H1 (cell line): ENCODE data around the gene CYTH1. TPM values are rescaled to one million over a fixed set of nuclear protein-coding genes. Genes with fewer than 3 reads are reported as not detected.
A peak's percentile ranks its signal among the peaks of the same experiment; 100 is the strongest.

ENCODE experiments used
- CTCF ChIA-PET: fragments of 300-600 bp; sonication (Branson Sonifier 250); formaldehyde crosslinking; loops from one replicate; lab custom pipeline; 2021; ENCODE audit not compliant: partially characterized antibody; lab: Charles Lee
- POLR2A ChIA-PET: fragments of 300-600 bp; sonication (Branson Sonifier 250); formaldehyde crosslinking; loops from one replicate; lab custom pipeline; 2021; ENCODE audit warnings: inconsistent platforms; ENCODE audit not compliant: partially characterized antibody; lab: Charles Lee
- DNase-seq, 2 experiments: peaks; one replicate each; pipeline versions ENCODE4 v3.0.0 to v3.0.0-alpha.2; 2010 to 2022; ENCODE audit warnings: low spot score in 2 of 2, low read depth in 1 of 2, mixed read lengths in 1 of 2
- FAIRE-seq: peaks from 2 replicates; lab custom pipeline; 2011; peaks lifted over from hg19 to GRCh38; lab: Jason Lieb, UNC
- H2AFZ ChIP-seq: 2 replicates; pipeline ENCODE4 v1.8.1; 2012; ENCODE audit warnings: low read length, inconsistent platforms
- H2AK5ac ChIP-seq: 2 replicates; pipeline ENCODE4 v1.6.1; 2013; ENCODE audit warnings: low read depth, low read length
- H2BK120ac ChIP-seq: replicated peaks from 2 replicates; pipeline ENCODE3; 2013; ENCODE audit warnings: low read depth, low read length, inconsistent platforms
- H2BK12ac ChIP-seq: 2 replicates; pipeline ENCODE4 v1.6.1; 2013; ENCODE audit warnings: low read depth, low read length
- H2BK15ac ChIP-seq: 2 replicates; pipeline ENCODE4 v1.6.1; 2013; ENCODE audit warnings: low read length
- H2BK20ac ChIP-seq: 2 replicates; pipeline ENCODE4 v1.6.1; 2013; ENCODE audit warnings: low read length
- H2BK5ac ChIP-seq: 2 replicates; pipeline ENCODE4 v1.6.1; 2013; ENCODE audit warnings: low read depth, low read length
- H3K14ac ChIP-seq: 2 replicates; pipeline ENCODE4 v1.6.1; 2013; ENCODE audit warnings: inconsistent platforms; ENCODE audit not compliant: insufficient read length
- H3K18ac ChIP-seq: 2 replicates; pipeline ENCODE4 v1.6.1; 2013; ENCODE audit warnings: low read length; ENCODE audit errors: extremely low read depth
- H3K23ac ChIP-seq: 2 replicates; pipeline ENCODE4 v1.6.1; 2013; ENCODE audit warnings: inconsistent platforms; ENCODE audit not compliant: insufficient read length
- H3K23me2 ChIP-seq: 2 replicates; pipeline ENCODE4 v1.6.1; 2013; ENCODE audit warnings: low read depth, low read length
- H3K27ac ChIP-seq: 2 replicates; pipeline ENCODE4 v1.6.1; 2011; ENCODE audit warnings: low read depth, low read length, inconsistent platforms
- H3K27me3 ChIP-seq, 4 experiments: replicated peaks in 1 of 4; 1 replicate in 1 of 4; 2 replicates in 3 of 4; pipeline versions ENCODE4 v1.6.1 to v1.8.1; 2011 to 2013; ENCODE audit warnings: low read length in 3 of 4, mild to moderate bottlenecking in 3 of 4, inconsistent platforms in 2 of 4, mixed read lengths in 2 of 4, moderate library complexity in 1 of 4; ENCODE audit not compliant: control insufficient read depth in 3 of 4, insufficient read depth in 3 of 4; ENCODE audit errors: extremely low read depth in 1 of 4
- H3K36me3 ChIP-seq, 4 experiments: 2 replicates each; pipeline versions ENCODE4 v1.6.1 to v1.8.1; 2011 to 2013; ENCODE audit warnings: mild to moderate bottlenecking in 4 of 4, low read length in 3 of 4, moderate library complexity in 2 of 4, control low read depth in 1 of 4, inconsistent platforms in 1 of 4; ENCODE audit not compliant: insufficient read depth in 4 of 4, control insufficient read depth in 2 of 4
- H3K4ac ChIP-seq: replicated peaks from 2 replicates; pipeline ENCODE3; 2013; ENCODE audit warnings: low read length, low read depth, mixed read lengths, inconsistent platforms; ENCODE audit not compliant: insufficient read length
- H3K4me1 ChIP-seq, 4 experiments: replicated peaks in 1 of 4; 1 replicate in 1 of 4; 2 replicates in 3 of 4; pipeline versions ENCODE4 v1.6.1 to v1.8.1; 2011 to 2013; ENCODE audit warnings: low read length in 3 of 4, inconsistent platforms in 2 of 4, mixed read lengths in 1 of 4; ENCODE audit not compliant: insufficient read depth in 4 of 4, control insufficient read depth in 3 of 4
- H3K4me2 ChIP-seq, 2 experiments: 2 replicates each; pipeline versions ENCODE4 v1.6.1 to v1.8.1; 2011 to 2013; ENCODE audit warnings: low read depth in 2 of 2, low read length in 2 of 2, control low read depth in 1 of 2, inconsistent platforms in 1 of 2, mild to moderate bottlenecking in 1 of 2; ENCODE audit not compliant: insufficient read depth in 1 of 2
- H3K4me3 ChIP-seq, 4 experiments: fragments of 200-600, 300-600 bp in 1 of 4; sonication (generic), shearing (Covaris generic), sonication (Bioruptor Twin) in 1 of 4; 2 replicates each; pipeline versions ENCODE4 v1.5.1 to v1.8.1; 2011 to 2016; ENCODE audit warnings: low read length in 4 of 4, low read depth in 3 of 4, control low read depth in 2 of 4, inconsistent platforms in 2 of 4, mild to moderate bottlenecking in 2 of 4, mixed read lengths in 1 of 4, moderate library complexity in 1 of 4; ENCODE audit not compliant: insufficient read depth in 2 of 4; ENCODE audit errors: extremely low read depth in 1 of 4
- H3K56ac ChIP-seq: replicated peaks from 2 replicates; pipeline ENCODE3; 2013; ENCODE audit warnings: low read depth, mild to moderate bottlenecking, mixed read lengths, low read length, inconsistent platforms; ENCODE audit not compliant: insufficient read length
- H3K79me1 ChIP-seq: 2 replicates; pipeline ENCODE4 v1.6.1; 2013; ENCODE audit warnings: low read depth, low read length, control low read depth
- H3K79me2 ChIP-seq, 2 experiments: 2 replicates each; pipeline versions ENCODE4 v1.6.1 to v1.8.1; 2012 to 2013; ENCODE audit warnings: low read length in 2 of 2, mild to moderate bottlenecking in 2 of 2, inconsistent platforms in 1 of 2; ENCODE audit not compliant: insufficient read depth in 2 of 2, control insufficient read depth in 1 of 2
- H3K9ac ChIP-seq, 4 experiments: replicated peaks in 1 of 4; 1 replicate in 1 of 4; 2 replicates in 3 of 4; pipeline versions ENCODE4 v1.6.1 to v1.8.1; 2011 to 2013; ENCODE audit warnings: low read depth in 3 of 4, low read length in 3 of 4, control low read depth in 2 of 4, mild to moderate bottlenecking in 2 of 4, moderate library complexity in 2 of 4, inconsistent platforms in 1 of 4; ENCODE audit errors: extremely low read depth in 1 of 4
- H3K9me3 ChIP-seq, 2 experiments: 2 replicates each; pipeline versions ENCODE4 v1.6.1 to v1.8.1; 2012 to 2013; ENCODE audit warnings: mild to moderate bottlenecking in 2 of 2, moderate library complexity in 2 of 2, control low read depth in 1 of 2, inconsistent platforms in 1 of 2, low read depth in 1 of 2, low read length in 1 of 2, mixed read lengths in 1 of 2; ENCODE audit not compliant: insufficient read depth in 2 of 2
- H4K20me1 ChIP-seq, 2 experiments: replicated peaks in 1 of 2; 2 replicates each; pipeline versions ENCODE3 to v1.8.1; 2011 to 2013; ENCODE audit warnings: inconsistent platforms in 2 of 2, low read length in 2 of 2, mild to moderate bottlenecking in 1 of 2; ENCODE audit not compliant: insufficient read depth in 2 of 2, control insufficient read depth in 1 of 2
- H4K5ac ChIP-seq: 2 replicates; pipeline ENCODE4 v1.6.1; 2013; ENCODE audit warnings: low read length, low read depth, mixed read lengths, inconsistent platforms; ENCODE audit not compliant: insufficient read length
- H4K8ac ChIP-seq: 2 replicates; pipeline ENCODE4 v1.8.0; 2013; ENCODE audit warnings: mild to moderate bottlenecking, moderate library complexity, low read length, inconsistent platforms; ENCODE audit not compliant: insufficient read depth; ENCODE audit errors: extremely low read depth
- H4K91ac ChIP-seq: replicated peaks from 2 replicates; pipeline ENCODE3; 2013; ENCODE audit warnings: low read length, mixed read lengths, inconsistent platforms; ENCODE audit not compliant: insufficient read length
- CHD2 ChIP-seq: IDR thresholded peaks from 2 replicates; pipeline ENCODE4 v1.6.1; 2012; ENCODE audit warnings: low read length, improper control_type of control experiment
- GTF2F1 ChIP-seq: IDR thresholded peaks from 2 replicates; pipeline ENCODE4 v1.6.1; 2012; ENCODE audit warnings: low read depth, low read length, improper control_type of control experiment, borderline replicate concordance
- POLR2A ChIP-seq, 2 experiments: IDR thresholded peaks; 1 replicate in 1 of 2; 2 replicates in 1 of 2; pipeline ENCODE4 v1.6.1; 2011; ENCODE audit warnings: low read depth in 2 of 2, low read length in 2 of 2, mild to moderate bottlenecking in 2 of 2; ENCODE audit errors: control extremely low read depth in 1 of 2
- RFX5 ChIP-seq: IDR thresholded peaks from 2 replicates; pipeline ENCODE4 v1.6.1; 2011; ENCODE audit warnings: low read depth, low read length, improper control_type of control experiment, borderline replicate concordance
- RNF2 ChIP-seq: fragments of 200-900, 300-1000 bp; sonication (generic); IDR thresholded peaks from 2 replicates; pipeline ENCODE4 v1.7.1; 2016; ENCODE audit warnings: borderline replicate concordance, low read depth, mild to moderate bottlenecking, antibody characterized with exemption, low read length; ENCODE audit not compliant: poor library complexity, severe bottlenecking; ENCODE audit errors: missing control alignments
- SAP30 ChIP-seq: fragments of 300-600 bp; sonication (generic); IDR thresholded peaks from 2 replicates; pipeline ENCODE4 v1.7.1; 2012; ENCODE audit warnings: low read length, moderate library complexity, mild to moderate bottlenecking, inconsistent platforms; ENCODE audit not compliant: insufficient read depth, insufficient replicate concordance
- SP1 ChIP-seq: IDR thresholded peaks from 2 replicates; pipeline ENCODE4 v1.6.1; 2011; ENCODE audit warnings: low read depth, low read length
- TAF7 ChIP-seq: optimal IDR thresholded peaks from 2 replicates; pipeline ENCODE3; 2011; ENCODE audit warnings: low read depth, mild to moderate bottlenecking, inconsistent platforms, low read length, moderate library complexity, borderline replicate concordance
- WGBS, 2 experiments: shearing (Covaris generic) in 1 of 2; methylation state at CpG; one replicate each; pipeline versions ENCODE4 v1.1.6 to v1.1.7; 2013 to 2015; ENCODE audit warnings: low lambda C conversion rate in 2 of 2, mixed read lengths in 2 of 2, inconsistent platforms in 1 of 2, low coverage in 1 of 2, missing lambda C conversion rate in 1 of 2; ENCODE audit not compliant: insufficient replicate concordance in 2 of 2, insufficient coverage in 1 of 2, insufficient read length in 1 of 2; ENCODE audit errors: extremely low coverage in 1 of 2, missing lambda C conversion rate in 1 of 2; 5-methylcytosine and 5-hydroxymethylcytosine counted together
- polyA plus RNA-seq, 7 experiments: library from polyadenylated mRNA; depleted of rRNA in 3 of 7; stranded (reverse) in 5 of 7; unstranded in 2 of 7; fragments of >200 nt in 5 of 7; fragments of 200-250 nt in 2 of 7; gene quantifications; 1 replicate in 5 of 7; 2 replicates in 1 of 7; 4 replicates in 1 of 7; pipeline versions ENCODE4 v1.2.1 to v1.2.3, GENCODE V29; 2011 to 2013; ENCODE audit warnings: missing spikeins in 2 of 7, mixed read lengths in 2 of 7
- total RNA-seq: library from RNA; stranded (reverse); fragmentation: NEBNext Ultra II Directional; extraction: Animal tissue kit (Norgen Biotek cat#: 25700); gene quantifications from 2 replicates; pipeline ENCODE4 v1.2.1, GENCODE V29; 2021
- TF ChIP-seq, protein P1 (sequence below), 3 experiments: IDR thresholded peaks; 1 replicate in 2 of 3; 2 replicates in 1 of 3; pipeline versions ENCODE4 v1.5.1 to v1.6.1; 2011; ENCODE audit warnings: low read length in 3 of 3, mild to moderate bottlenecking in 3 of 3, inconsistent platforms in 2 of 3, low read depth in 1 of 3, moderate library complexity in 1 of 3; ENCODE audit not compliant: insufficient read depth in 1 of 3; ENCODE audit errors: control extremely low read depth in 1 of 3
- TF ChIP-seq, protein P2 (sequence below): IDR thresholded peaks from 2 replicates; pipeline ENCODE4 v1.6.1; 2012; ENCODE audit warnings: inconsistent platforms

Gene CYTH1
- total and polyA plus RNA-seq, 2 of the 8 experiments (the other 6 are each of a cell fraction or from before 2014, with no cell fraction given), result 12.8 to 14.8 TPM

DNA sequence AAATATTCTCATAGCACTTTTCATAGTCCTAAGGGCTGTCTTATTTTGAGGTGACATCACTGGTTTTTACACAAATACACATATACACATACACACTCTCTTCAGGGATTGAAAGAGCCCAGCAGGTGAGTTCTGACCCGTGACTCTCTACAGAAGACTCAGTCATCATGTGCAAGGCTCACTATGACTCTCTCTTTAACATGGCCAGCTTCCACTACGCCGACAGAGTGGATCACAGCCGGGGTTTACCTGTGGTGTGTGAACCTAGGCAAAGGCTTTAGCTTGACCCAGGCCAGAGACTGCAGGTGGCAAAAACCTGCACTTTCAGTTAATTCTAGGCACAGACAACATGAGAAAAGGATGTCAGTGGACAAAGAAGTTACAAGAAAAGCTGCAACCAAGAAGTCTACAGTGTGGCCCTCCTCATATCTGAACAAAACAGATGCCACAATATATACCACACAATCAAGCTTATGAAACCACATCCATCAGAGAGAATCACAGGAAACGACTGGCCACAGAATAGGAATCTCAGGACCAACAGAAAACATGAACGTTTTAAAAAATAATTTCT is 56.5 kb downstream of the CYTH1 start:
- Histone ChIP-seq H3K56ac (no peak overlapping the region), H3K4me3 (no peak overlapping the region), H4K20me1 (peaks cover 0 to 19% of the 10 kb centered on the region in 2 experiments), H2BK20ac (no peak overlapping the region), H3K4ac (peak overlapping the region; percentile 48), H3K4me1 (peaks cover 17 to 38% (median 23%) of the 10 kb centered on the region in 4 experiments), H4K91ac (no peak overlapping the region), H3K18ac (no peak overlapping the region), H3K79me1 (no peaks in the 10 kb centered on the region), H3K14ac (no peak overlapping the region), H3K27ac (no peak overlapping the region), H3K9me3 (no peaks in the 10 kb centered on the region), H3K23me2 (peaks cover 7% of the 10 kb centered on the region), H3K23ac (no peak overlapping the region), H2BK120ac (no peak overlapping the region), H3K36me3 (no peaks in the 10 kb centered on the region), H4K8ac (no peak overlapping the region), H4K5ac (no peak overlapping the region), H3K79me2 (no peaks in the 10 kb centered on the region), H3K9ac (no peak overlapping the region), H2BK5ac (no peak overlapping the region), H3K27me3 (peaks cover 0 to 3% (median 0%) of the 10 kb centered on the region in 4 experiments; a peak in 1 of 7 replicates), H2AK5ac (no peak overlapping the region), H2AFZ (no peak overlapping the region), H2BK12ac (no peak overlapping the region), H3K4me2 (peak overlapping the region in 1 of 2 experiments; percentile 88; a peak in 1 of 4 replicates), H2BK15ac (no peak overlapping the region)
- WGBS, 2 experiments, result 87% methylated on average over 6 of the region's 6 CpGs; no CpG with 5 or more reads in 1 of the 2 experiments
- ChIA-PET POLR2A (interaction anchor here (0.7 kb wide), 1 partner anchor 55 kb away, joined by 3 read pairs; no protein-coding TSS in a partner anchor), CTCF (interaction anchor here (0.6 to 2.8 kb wide), 9 partner anchors 9 to 308 kb away, joined by 3 to 12 read pairs (median 3); no protein-coding TSS in a partner anchor)
- FAIRE-seq, result no peak
- DNase-seq, result no peak
- TF ChIP-seq POLR2A (IDR thresholded peaks at IDR 0.05; ENCODE audit: control extremely low read depth in 1 of 2, low read depth in 2 of 2, low read length in 2 of 2) (no peak), SP1 (no peak), GTF2F1 (no peak), RFX5 (no peak), CHD2 (no peak), SAP30 (no peak), TAF7 (no peak), RNF2 (no peak)
- TF ChIP-seq, protein P1, sequence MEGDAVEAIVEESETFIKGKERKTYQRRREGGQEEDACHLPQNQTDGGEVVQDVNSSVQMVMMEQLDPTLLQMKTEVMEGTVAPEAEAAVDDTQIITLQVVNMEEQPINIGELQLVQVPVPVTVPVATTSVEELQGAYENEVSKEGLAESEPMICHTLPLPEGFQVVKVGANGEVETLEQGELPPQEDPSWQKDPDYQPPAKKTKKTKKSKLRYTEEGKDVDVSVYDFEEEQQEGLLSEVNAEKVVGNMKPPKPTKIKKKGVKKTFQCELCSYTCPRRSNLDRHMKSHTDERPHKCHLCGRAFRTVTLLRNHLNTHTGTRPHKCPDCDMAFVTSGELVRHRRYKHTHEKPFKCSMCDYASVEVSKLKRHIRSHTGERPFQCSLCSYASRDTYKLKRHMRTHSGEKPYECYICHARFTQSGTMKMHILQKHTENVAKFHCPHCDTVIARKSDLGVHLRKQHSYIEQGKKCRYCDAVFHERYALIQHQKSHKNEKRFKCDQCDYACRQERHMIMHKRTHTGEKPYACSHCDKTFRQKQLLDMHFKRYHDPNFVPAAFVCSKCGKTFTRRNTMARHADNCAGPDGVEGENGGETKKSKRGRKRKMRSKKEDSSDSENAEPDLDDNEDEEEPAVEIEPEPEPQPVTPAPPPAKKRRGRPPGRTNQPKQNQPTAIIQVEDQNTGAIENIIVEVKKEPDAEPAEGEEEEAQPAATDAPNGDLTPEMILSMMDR (IDR thresholded peaks at IDR 0.05; ENCODE audit: control extremely low read depth in 1 of 3, insufficient read depth in 1 of 3, low read depth in 1 of 3, low read length in 3 of 3), result no peak
- TF ChIP-seq, protein P2, sequence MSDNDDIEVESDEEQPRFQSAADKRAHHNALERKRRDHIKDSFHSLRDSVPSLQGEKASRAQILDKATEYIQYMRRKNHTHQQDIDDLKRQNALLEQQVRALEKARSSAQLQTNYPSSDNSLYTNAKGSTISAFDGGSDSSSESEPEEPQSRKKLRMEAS, result no peak
